RWPE1 (cell line): Measurements from ENCODE around the gene OR2L8.
A peak's percentile ranks its signal among the peaks of the same experiment; 100 is the strongest.

Source experiments
- CTCF ChIA-PET: fragments of 350-600 bp; sonication (Branson Sonifier 250); formaldehyde crosslinking; extraction: SDS; loops from one replicate; lab custom pipeline; 2021; lab: Yijun Ruan, JAX
- POLR2A ChIA-PET: fragments of 400-600 bp; formaldehyde crosslinking; extraction: SDS; loops from one replicate; lab custom pipeline; 2020; ENCODE audit warnings: antibody characterized with exemption; ENCODE audit not compliant: low non-redundant PET; lab: Yijun Ruan, JAX
- DNase-seq: peaks from one replicate; pipeline ENCODE4 v3.0.0; 2012; ENCODE audit warnings: low spot score
- H3K27ac ChIP-seq: fragments of 450-650 bp; 2 replicates; pipeline ENCODE4 v1.5.1; 2017
- TF ChIP-seq, protein P1 (sequence below): fragments of 450-650 bp; conservative IDR thresholded peaks from 2 replicates; pipeline ENCODE4 v1.5.1; 2017; ENCODE audit warnings: low read depth, mild to moderate bottlenecking

The OR2L8 gene, protein sequence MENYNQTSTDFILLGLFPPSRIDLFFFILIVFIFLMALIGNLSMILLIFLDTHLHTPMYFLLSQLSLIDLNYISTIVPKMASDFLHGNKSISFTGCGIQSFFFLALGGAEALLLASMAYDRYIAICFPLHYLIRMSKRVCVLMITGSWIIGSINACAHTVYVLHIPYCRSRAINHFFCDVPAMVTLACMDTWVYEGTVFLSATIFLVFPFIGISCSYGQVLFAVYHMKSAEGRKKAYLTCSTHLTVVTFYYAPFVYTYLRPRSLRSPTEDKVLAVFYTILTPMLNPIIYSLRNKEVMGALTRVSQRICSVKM

DNA sequence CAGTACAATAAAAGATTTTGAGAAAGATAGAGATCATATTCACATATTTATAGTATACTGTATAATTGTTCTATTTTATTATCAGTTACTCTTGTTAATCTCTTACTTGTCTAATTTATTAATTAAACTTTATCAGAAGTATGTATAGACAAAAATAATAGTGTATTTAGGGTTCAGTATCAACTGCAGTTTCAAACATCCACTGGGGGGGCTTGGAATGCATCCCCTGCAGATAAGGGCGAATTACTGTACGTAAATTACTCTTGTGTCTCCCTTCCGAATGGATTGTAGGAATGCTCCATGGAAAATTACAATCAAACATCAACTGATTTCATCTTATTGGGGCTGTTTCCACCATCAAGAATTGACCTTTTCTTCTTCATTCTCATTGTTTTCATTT is at the start of gene OR2L8:
Gene OR2L8 (plus strand): TSS at position 301 of the 400 bp plus-strand sequence. CDS start 0 bp downstream, at position 301.
- POLR2A ChIA-PET: no interaction called here

DNA sequence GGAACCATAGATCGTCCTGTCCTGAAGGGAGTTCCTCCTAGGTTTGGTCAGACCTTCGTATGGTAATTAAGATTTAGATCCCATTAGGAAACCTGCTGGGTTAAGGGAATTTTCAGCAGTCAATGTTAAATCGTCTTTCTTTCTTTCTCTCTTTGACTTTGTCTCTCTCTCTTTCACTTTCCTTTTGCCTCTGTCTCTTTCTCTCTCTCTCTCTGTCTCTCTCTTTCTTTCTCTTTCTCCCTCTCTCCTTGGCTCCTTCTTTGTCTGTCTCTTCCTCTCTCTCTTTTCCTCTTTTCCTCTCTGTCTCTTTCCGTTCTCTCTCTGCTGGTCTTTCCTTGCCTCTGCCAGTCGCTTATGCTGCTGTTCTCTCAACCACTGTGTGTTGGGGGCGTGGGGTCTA is 44.5 kb upstream of the OR2L8 start:
- POLR2A ChIA-PET: no interaction called here
- CTCF ChIA-PET: no interaction called here
- no peak for DNase-seq
- no peak overlapping the region for H3K27ac ChIP-seq
- TF ChIP-seq, protein P1, sequence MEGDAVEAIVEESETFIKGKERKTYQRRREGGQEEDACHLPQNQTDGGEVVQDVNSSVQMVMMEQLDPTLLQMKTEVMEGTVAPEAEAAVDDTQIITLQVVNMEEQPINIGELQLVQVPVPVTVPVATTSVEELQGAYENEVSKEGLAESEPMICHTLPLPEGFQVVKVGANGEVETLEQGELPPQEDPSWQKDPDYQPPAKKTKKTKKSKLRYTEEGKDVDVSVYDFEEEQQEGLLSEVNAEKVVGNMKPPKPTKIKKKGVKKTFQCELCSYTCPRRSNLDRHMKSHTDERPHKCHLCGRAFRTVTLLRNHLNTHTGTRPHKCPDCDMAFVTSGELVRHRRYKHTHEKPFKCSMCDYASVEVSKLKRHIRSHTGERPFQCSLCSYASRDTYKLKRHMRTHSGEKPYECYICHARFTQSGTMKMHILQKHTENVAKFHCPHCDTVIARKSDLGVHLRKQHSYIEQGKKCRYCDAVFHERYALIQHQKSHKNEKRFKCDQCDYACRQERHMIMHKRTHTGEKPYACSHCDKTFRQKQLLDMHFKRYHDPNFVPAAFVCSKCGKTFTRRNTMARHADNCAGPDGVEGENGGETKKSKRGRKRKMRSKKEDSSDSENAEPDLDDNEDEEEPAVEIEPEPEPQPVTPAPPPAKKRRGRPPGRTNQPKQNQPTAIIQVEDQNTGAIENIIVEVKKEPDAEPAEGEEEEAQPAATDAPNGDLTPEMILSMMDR: no peak

More for the DNA sequence above, at the start of gene OR2L8:
- CTCF ChIA-PET: no interaction called here
- no peak within 1 kb of the TSS for H3K27ac ChIP-seq
- TF ChIP-seq, protein P1: no peak
- DNase-seq: no peak

DNA sequence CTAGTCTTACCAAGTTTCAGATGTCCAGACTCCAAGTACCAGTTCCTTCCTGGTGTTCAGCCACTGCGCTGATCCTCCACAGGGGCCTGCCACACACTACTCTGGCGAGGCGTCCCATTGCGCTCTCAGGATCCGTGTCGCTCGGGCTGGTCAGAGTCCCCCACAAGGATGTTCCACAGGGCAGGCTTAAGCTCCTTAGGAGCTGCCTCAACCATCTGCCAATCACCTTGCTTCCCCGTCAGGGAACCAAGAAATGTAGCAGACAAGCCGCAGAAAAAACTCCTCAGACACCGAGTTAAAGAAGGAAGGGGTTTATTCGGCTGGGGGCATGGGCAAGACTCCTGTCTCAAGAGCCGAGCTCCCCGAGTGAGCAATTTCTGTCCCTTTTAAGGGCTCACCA is 43.5 kb upstream of the OR2L8 start:
- ChIA-PET POLR2A (no interaction called here), CTCF (no interaction called here)
- DNase-seq: no peak
- no peak overlapping the region for H3K27ac ChIP-seq
- TF ChIP-seq, protein P1: no peak

DNA sequence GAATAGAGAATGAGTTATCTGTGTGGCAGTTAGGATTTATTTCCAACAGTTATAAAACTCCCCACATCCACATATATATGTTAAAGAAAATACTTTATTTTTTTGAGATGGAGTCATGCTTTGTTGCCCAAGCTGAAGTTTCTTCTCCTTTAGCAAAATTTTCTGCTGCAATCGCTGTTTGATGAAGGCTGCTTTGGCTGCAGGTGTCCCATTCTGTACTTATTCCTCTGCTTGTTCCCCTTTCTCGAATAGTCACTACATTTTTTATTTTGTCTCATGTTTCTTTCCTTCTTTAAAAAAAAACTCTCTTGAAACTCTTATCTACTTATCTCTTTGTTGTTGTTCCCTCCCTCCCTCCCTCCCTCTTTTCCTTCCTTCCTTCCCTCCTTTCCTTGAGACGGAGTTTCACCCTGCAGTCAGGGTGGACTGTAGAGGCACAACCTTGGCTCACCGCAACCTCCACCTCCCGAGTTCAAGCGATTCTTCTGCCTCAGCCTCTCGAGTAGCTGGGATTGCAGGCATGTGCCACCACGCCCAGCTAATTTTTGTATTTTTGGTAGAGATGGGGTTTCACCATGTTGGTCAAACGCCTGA is 42.7 kb upstream of the OR2L8 start:
- DNase-seq: no peak
- ChIA-PET CTCF (interaction anchor here (1.2 kb wide), 1 partner anchor 31 kb away, joined by 5 read pairs; no protein-coding TSS in a partner anchor), POLR2A (no interaction called here)
- H3K27ac ChIP-seq: peak overlapping the region; percentile 74
- TF ChIP-seq, protein P1: no peak

DNA sequence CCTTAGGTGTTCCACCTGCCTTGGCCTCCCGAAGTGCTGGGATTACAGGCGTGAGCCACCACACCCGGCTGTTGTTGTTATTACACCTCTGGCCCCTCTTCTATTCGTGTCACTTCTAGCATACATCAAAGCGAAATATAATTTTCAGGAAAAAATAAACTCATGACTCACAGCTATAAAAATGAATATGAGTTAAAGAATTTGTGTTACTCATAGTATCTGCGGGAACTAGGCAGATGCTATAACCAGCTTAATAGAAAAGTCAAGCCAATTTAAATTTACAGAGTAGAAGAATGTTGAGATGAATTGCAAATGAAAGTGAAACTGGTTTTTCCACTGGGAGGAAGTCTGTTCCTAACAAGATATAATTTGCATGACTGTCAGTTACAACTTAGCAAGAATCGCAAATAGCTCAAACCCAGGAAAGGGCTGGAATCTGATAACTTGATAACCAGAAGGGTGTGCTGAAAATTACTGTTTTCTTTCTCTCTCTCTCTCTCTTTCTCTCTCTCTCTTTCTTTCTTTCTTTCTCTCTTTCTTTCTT is 42.1 kb upstream of the OR2L8 start:
- H3K27ac ChIP-seq: peak overlapping the region; percentile 74
- TF ChIP-seq, protein P1: no peak
- DNase-seq: peak; percentile 81
- ChIA-PET POLR2A (no interaction called here), CTCF (interaction anchor here (1.2 kb wide), 1 partner anchor 30 kb away, joined by 5 read pairs; no protein-coding TSS in a partner anchor)

DNA sequence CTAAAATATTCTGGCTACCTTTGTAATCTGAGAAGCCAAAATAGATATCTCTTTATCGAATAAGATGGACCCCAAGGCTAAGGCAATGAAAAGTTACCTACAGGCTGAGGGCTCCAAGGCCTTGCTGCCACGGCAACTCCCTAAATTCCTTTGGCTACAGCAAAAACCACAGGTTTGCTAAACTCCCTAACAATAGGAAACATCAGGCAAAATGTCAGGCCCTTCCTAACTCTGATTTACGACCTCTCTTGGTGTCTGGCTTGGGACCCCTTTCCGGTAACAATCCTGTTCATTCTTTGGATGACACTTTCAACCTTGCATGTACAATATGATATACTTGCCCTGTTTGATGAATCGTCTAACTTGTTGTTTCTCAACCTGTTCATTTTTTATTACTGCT is 39.9 kb upstream of the OR2L8 start:
- TF ChIP-seq, protein P1: no peak
- no peak for DNase-seq
- ChIA-PET POLR2A (no interaction called here), CTCF (no interaction called here)
- no peak overlapping the region for H3K27ac ChIP-seq
